ENCODE results near the gene DMD.
"Not testable (repeated sequence)": the region's sequence is repeated elsewhere in the genome, so short reads cannot be mapped to it uniquely, and the experiment has no call there.

Gene DMD

DNA sequence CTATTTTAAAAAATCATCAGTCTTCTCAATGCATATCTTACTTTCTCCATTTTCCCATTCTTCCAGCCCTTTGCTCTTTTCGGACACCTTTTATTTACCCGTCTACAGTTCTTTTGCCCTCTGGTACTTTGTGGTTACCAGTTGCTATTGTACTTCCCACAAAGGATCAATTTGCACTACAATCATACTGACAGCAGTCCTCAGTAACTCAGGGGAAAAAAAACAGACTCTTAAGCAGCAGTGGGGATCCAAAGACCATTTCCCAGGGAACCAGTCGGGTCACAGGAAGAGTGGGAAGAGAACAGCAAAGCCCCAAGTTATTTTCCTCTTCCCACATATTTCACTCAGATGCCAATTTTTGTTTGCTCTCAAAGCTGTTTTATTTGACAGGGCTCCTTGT, 23.1 kb downstream of the DMD start:
- DNase-seq (ENCODE audit: low read depth), result no peak
- TF ChIP-seq, protein P1, sequence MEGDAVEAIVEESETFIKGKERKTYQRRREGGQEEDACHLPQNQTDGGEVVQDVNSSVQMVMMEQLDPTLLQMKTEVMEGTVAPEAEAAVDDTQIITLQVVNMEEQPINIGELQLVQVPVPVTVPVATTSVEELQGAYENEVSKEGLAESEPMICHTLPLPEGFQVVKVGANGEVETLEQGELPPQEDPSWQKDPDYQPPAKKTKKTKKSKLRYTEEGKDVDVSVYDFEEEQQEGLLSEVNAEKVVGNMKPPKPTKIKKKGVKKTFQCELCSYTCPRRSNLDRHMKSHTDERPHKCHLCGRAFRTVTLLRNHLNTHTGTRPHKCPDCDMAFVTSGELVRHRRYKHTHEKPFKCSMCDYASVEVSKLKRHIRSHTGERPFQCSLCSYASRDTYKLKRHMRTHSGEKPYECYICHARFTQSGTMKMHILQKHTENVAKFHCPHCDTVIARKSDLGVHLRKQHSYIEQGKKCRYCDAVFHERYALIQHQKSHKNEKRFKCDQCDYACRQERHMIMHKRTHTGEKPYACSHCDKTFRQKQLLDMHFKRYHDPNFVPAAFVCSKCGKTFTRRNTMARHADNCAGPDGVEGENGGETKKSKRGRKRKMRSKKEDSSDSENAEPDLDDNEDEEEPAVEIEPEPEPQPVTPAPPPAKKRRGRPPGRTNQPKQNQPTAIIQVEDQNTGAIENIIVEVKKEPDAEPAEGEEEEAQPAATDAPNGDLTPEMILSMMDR (IDR thresholded peaks at IDR 0.05; ENCODE audit: insufficient read depth, low read depth, low read length, missing control alignments), result no peak
- no peak overlapping the region for H3K4me3 ChIP-seq (ENCODE audit: low read length)

DNA sequence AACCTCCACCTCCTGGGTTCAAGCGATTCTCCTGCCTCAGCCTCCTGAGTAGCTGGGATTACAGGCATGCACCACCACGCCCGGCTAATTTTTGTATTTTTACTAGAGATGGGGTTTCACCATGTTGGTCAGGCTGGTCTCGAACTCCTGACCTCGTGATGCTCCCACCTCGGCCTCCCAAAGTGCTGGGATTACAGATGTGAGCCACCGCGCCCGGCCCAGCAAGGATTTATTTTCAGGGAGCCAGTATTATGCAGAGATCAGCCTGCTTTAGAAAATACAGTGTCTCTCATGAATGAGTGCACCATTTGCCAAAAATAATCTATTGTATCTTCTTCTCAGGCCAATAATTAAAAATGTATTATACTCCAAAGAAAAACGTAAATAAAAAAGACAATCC, 26.5 kb downstream of the DMD start:
- not testable (repeated sequence) for DNase-seq (ENCODE audit: low read depth); H3K4me3 ChIP-seq (ENCODE audit: low read length)

DNA sequence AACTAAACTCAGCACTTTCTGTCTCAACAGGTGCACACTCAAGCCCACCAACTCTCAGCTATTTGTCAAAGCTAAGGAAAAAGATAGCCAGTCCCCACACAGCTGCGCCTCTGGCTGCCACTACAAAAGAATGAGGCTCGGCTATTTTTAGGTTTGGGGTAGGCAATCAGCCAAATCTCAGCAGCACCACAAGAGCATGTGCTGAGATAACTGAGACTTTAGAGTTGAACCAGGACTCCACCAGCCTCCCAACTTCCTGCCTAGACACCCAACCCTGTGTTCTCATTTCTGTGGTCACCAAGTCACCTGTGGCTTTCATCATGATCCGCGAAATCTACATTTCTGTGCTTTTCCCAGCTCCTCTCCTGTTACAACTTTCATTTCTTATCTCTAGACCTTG, 28.0 kb downstream of the DMD start:
- no peak for DNase-seq (ENCODE audit: low read depth)
- H3K4me3 ChIP-seq (ENCODE audit: low read length), result no peak overlapping the region
- TF ChIP-seq, protein P1 (IDR thresholded peaks at IDR 0.05; ENCODE audit: insufficient read depth, low read depth, low read length, missing control alignments), result no peak

DNA sequence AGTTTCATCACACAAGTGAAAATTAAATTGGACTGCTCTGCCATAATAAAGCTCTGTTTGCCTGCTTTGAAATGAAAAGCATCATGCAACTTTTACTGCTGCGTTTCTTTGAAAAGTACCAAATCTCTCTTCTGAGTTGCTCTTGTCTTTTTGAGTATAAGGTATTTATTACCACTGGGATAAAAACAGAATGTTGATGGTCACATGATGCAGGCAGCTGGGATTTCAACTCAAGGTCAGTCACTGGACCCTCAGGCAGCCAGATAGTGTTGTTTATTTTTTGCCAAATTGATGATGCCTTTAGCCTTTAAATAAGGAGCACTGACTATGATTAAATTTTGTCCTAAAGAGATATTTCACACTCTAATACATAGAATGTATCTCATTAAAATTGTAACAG, 32.7 kb downstream of the DMD start:
- TF ChIP-seq, protein P1 (IDR thresholded peaks at IDR 0.05; ENCODE audit: insufficient read depth, low read depth, low read length, missing control alignments), result no peak
- no peak overlapping the region for H3K4me3 ChIP-seq (ENCODE audit: low read length)
- DNase-seq (ENCODE audit: low read depth), result no peak

DNA sequence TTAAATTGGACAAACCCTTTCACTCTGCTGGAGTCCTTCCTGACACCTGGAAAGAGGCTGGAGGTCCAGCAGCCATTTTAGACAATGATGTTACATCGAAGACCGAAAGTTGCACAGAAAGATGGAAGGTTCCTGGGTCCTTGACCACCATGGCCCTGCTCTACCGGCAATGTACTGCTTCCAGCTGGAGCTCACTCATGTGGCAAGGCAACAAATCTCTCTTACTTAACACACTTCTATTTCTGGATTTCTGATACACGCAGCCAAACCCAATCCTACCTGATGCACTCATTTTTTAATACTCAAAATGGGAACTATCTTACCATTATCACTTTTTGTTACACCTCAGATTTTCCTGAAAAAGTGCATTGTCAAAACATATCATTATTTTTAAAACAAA, 33.1 kb downstream of the DMD start:
- TF ChIP-seq, protein P1 (IDR thresholded peaks at IDR 0.05; ENCODE audit: insufficient read depth, low read depth, low read length, missing control alignments), result no peak
- DNase-seq (ENCODE audit: low read depth), result no peak
- no peak overlapping the region for H3K4me3 ChIP-seq (ENCODE audit: low read length)

DNA sequence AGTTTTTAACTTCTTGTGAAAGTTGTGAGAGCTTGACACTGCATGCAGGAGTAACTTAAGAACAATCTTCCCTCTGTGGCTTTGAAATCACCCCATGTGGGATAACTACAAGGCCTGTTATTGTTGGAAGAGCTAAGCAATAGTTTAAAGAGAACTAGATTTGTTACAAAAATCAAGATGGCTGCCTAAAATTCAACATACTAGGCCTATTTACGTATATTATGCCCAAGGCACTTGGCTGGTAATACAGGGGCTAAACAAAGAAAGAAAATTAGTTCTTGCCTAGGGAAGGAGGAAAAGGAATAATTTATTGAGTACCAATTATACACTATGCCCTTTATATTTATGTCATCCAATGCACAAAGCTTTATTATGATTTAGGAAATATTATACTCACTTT, 36.1 kb downstream of the DMD start:
- H3K4me3 ChIP-seq (ENCODE audit: low read length), result no peak overlapping the region
- no peak for DNase-seq (ENCODE audit: low read depth)
- TF ChIP-seq, protein P1 (IDR thresholded peaks at IDR 0.05; ENCODE audit: insufficient read depth, low read depth, low read length, missing control alignments), result no peak

DNA sequence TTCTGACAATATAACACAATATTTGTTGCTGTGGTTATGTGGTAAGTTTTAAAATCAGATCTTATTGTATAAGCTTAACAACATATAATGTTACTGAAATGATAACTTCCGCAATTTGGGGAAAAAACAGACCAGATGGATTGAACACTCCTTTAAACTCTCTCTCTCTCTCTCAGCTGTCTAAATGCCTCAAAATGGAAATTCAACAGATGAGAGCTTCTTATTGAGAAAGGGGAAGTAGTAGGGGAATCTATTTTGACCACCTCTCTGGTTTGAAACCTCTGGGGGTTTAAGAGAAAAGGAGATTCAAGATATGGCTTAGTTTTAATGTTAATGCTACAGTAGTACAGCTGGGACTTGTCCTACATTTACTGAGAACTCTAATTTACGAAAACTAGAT, 40.3 kb downstream of the DMD start:
- no peak overlapping the region for H3K4me3 ChIP-seq (ENCODE audit: low read length)
- TF ChIP-seq, protein P1 (IDR thresholded peaks at IDR 0.05; ENCODE audit: insufficient read depth, low read depth, low read length, missing control alignments), result no peak
- no peak for DNase-seq (ENCODE audit: low read depth)

DNA sequence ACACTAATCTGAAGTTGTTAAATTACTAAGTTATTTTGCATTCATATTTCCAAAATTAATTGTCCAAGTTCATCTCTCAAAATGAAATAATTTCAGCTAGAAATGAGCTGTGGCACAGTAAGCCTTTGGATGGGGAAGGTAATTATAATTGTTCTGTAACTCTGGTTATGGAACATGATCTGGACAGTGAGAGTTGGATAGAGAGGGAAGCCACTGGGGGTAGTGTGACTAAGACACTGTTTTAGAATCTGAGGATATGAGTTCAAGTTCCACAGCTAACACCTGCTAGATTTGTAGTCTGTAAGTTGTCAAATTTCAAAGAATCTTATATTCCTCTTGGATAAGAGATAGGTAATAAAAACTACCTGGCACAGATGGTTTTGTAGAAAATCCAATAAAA, 49.5 kb downstream of the DMD start:
- no peak overlapping the region for H3K4me3 ChIP-seq (ENCODE audit: low read length)
- TF ChIP-seq, protein P1 (IDR thresholded peaks at IDR 0.05; ENCODE audit: insufficient read depth, low read depth, low read length, missing control alignments), result no peak
- no peak for DNase-seq (ENCODE audit: low read depth)
